Measurements from ENCODE around the gene FBXL13.

- TF ChIP-seq CTCF (IDR thresholded peaks at IDR 0.05; ENCODE audit: low read length) (no peak), EZH2 (IDR thresholded peaks at IDR 0.05; ENCODE audit: borderline replicate concordance, low read length) (no peak)
Measured at GRCh38 chr7:102823390-102824119, 251.0 kb downstream of the FBXL13 start.
